GM23338 (cell line): Measurements from ENCODE around the gene NPFF. TPM values are rescaled to one million over a fixed set of nuclear protein-coding genes. Genes with fewer than 3 reads are reported as not detected.
"Not testable (repeated sequence)": the region's sequence is repeated elsewhere in the genome, so short reads cannot be mapped to it uniquely, and the experiment has no call there.

ENCODE experiments used
- ATAC-seq: fragments of 200-7000 bp; cut with Tn5 transposase; 3 replicates; pipeline ENCODE4 v1.9.1; 2020
- DNase-seq: peaks from one replicate; pipeline ENCODE4 v3.0.0-alpha.2; 2015; ENCODE audit warnings: low spot score
- H2AFZ ChIP-seq: fragments of 200-600 bp; sonication (generic); 2 replicates; pipeline ENCODE4 v1.8.0; 2016; ENCODE audit warnings: antibody characterized with exemption, mild to moderate bottlenecking, moderate library complexity
- H3F3A ChIP-seq: fragments of 200-600 bp; sonication (generic); replicated peaks from 2 replicates; pipeline ENCODE4 v1.8.0; 2017; ENCODE audit warnings: antibody characterized with exemption, mixed run types, low read depth
- H3K27ac ChIP-seq: fragments of 200-600 bp; sonication (generic); 2 replicates; pipeline ENCODE4 v1.6.1; 2016; ENCODE audit warnings: low read depth
- H3K27me3 ChIP-seq: fragments of 200-600 bp; sonication (generic); 2 replicates; pipeline ENCODE4 v1.8.0; 2016; ENCODE audit warnings: mild to moderate bottlenecking, mixed run types, moderate library complexity; ENCODE audit not compliant: insufficient read depth
- H3K36me3 ChIP-seq: fragments of 200-600 bp; sonication (generic); 2 replicates; pipeline ENCODE4 v1.8.0; 2016; ENCODE audit warnings: mild to moderate bottlenecking; ENCODE audit not compliant: insufficient read depth
- H3K4me1 ChIP-seq: fragments of 200-600 bp; sonication (generic); 2 replicates; pipeline ENCODE4 v1.8.0; 2016; ENCODE audit warnings: mild to moderate bottlenecking, moderate library complexity; ENCODE audit not compliant: insufficient read depth
- H3K4me2 ChIP-seq: fragments of 200-600 bp; sonication (generic); 2 replicates; pipeline ENCODE4 v1.7.1; 2017; ENCODE audit warnings: mixed run types
- H3K4me3 ChIP-seq: fragments of 200-600 bp; sonication (generic); 2 replicates; pipeline ENCODE4 v1.6.1; 2016; ENCODE audit warnings: mixed run types
- H3K79me2 ChIP-seq: fragments of 200-600 bp; sonication (generic); replicated peaks from 2 replicates; pipeline ENCODE4 v1.8.0; 2017; ENCODE audit warnings: mild to moderate bottlenecking; ENCODE audit not compliant: insufficient read depth
- H3K9me2 ChIP-seq: fragments of 200-600 bp; sonication (generic); 2 replicates; pipeline ENCODE4 v1.8.0; 2017; ENCODE audit not compliant: insufficient read depth
- H4K20me1 ChIP-seq: fragments of 200-600 bp; sonication (generic); replicated peaks from 2 replicates; pipeline ENCODE4 v1.8.0; 2017; ENCODE audit warnings: mild to moderate bottlenecking; ENCODE audit not compliant: insufficient read depth
- H3K27ac Mint-ChIP-seq: 2 replicates; pipeline ENCODE4 v1.8.0; 2020; ENCODE audit warnings: inconsistent platforms, mild to moderate bottlenecking, moderate library complexity, mixed read lengths
- H3K27me3 Mint-ChIP-seq: 3 replicates; pipeline ENCODE4 v1.8.0; 2022; ENCODE audit warnings: low read depth, mild to moderate bottlenecking, moderate library complexity, mixed read lengths, inconsistent platforms; ENCODE audit not compliant: insufficient read depth, poor library complexity
- H3K36me3 Mint-ChIP-seq: 3 replicates; pipeline ENCODE4 v1.8.0; 2021; ENCODE audit warnings: low read depth, mild to moderate bottlenecking, inconsistent platforms, moderate library complexity, mixed read lengths
- H3K4me1 Mint-ChIP-seq: 3 replicates; pipeline ENCODE4 v1.8.0; 2020; ENCODE audit warnings: mild to moderate bottlenecking, inconsistent platforms, mixed read lengths
- H3K4me3 Mint-ChIP-seq: 3 replicates; pipeline ENCODE4 v1.8.0; 2021; ENCODE audit warnings: moderate library complexity, mild to moderate bottlenecking, inconsistent platforms, mixed read lengths
- H3K9me3 Mint-ChIP-seq: 3 replicates; pipeline ENCODE4 v1.8.0; 2020; ENCODE audit warnings: moderate library complexity, mild to moderate bottlenecking, inconsistent platforms, mixed read lengths
- CTCF ChIP-seq, 2 experiments: fragments of 200-600 bp in 1 of 2; sonication (generic) in 1 of 2; conservative IDR thresholded peaks; 2 replicates each; pipeline versions ENCODE4 v1.5.1 to v1.6.1; 2016 to 2017; ENCODE audit warnings: antibody characterized with exemption in 2 of 2, low read depth in 2 of 2, mild to moderate bottlenecking in 2 of 2, moderate library complexity in 1 of 2
- EZH2 ChIP-seq: fragments of 200-600 bp; sonication (generic); IDR thresholded peaks from one replicate; pipeline ENCODE4 v1.8.0; 2017; ENCODE audit warnings: antibody characterized with exemption, mild to moderate bottlenecking, low read depth; ENCODE audit not compliant: unreplicated experiment
- JUNB ChIP-seq: IDR thresholded peaks from one replicate; pipeline ENCODE4 v1.6.1; 2016; ENCODE audit warnings: antibody characterized with exemption; ENCODE audit not compliant: unreplicated experiment
- POLR2AphosphoS5 ChIP-seq: IDR thresholded peaks from 2 replicates; pipeline ENCODE4 v1.6.1; 2016; ENCODE audit warnings: antibody characterized with exemption, low read depth
- REST ChIP-seq: IDR thresholded peaks from one replicate; pipeline ENCODE4 v1.6.1; 2018; ENCODE audit warnings: antibody characterized with exemption; ENCODE audit not compliant: unreplicated experiment
- STAT1 ChIP-seq: IDR thresholded peaks from one replicate; pipeline ENCODE4 v1.6.1; 2016; ENCODE audit warnings: antibody characterized with exemption; ENCODE audit not compliant: unreplicated experiment
- ZNF114 ChIP-seq: fragments of 250-450 bp; sonication (Bioruptor Pico); IDR thresholded peaks from 2 replicates; pipeline ENCODE4 v1.5.0; 2020; ENCODE audit warnings: mild to moderate bottlenecking, moderate library complexity
- polyA plus RNA-seq: library from polyadenylated mRNA; unstranded; fragments of >200 nt; fragmentation: Nextera tagmentation; extraction: Ambion mirVana; gene quantifications from 2 replicates; pipeline ENCODE4 v1.2.1, GENCODE V29; 2016
- total RNA-seq: library from RNA; depleted of rRNA; stranded (reverse); fragments of >200 nt; shearing (Covaris generic); gene quantifications from 2 replicates; pipeline ENCODE4 v1.2.3, GENCODE V29; 2014
- TF ChIP-seq, protein P1 (sequence below): IDR thresholded peaks from 2 replicates; pipeline ENCODE4 v1.6.1; 2016; ENCODE audit warnings: antibody characterized with exemption

The NPFF gene
- total and polyA plus RNA-seq, 2 experiments from 2014 or later = 0.69 to 0.71 TPM

DNA sequence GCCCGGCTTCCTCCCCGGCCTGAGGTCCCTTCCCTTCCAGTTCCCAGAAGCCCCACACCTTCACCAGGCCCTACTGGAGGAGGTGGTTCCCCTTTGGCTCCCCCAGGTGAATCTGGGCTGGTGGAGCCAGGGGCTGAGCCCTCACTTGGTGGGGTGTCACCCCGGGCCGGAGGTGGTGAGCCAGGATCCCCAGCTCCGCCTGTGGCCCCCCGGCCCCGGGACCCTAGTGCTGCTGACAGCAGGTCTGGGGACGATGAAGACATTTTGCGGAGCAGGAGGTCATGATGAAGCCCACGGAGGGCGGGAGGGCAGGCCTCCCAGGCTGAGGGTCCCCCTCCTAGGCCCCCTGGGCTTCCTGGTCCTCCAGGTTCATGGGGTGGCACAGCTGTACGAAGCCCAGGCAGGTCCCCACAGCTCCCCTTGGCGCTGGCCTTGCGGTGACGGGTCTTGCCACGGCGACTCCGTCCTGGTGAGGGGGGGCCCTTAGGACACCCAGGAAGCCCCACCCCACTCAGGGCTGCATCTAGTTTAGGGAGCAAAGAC is 24.6 kb downstream of the NPFF start:
- Histone ChIP-seq H3K9me2 (no peaks in the 10 kb centered on the region), H3F3A (peaks cover 42% of the 10 kb centered on the region), H3K27ac (peak overlapping the region; percentile 69), H3K79me2 (peaks cover 5% of the 10 kb centered on the region), H4K20me1 (peaks cover 46% of the 10 kb centered on the region), H3K36me3 (peaks cover 32% of the 10 kb centered on the region), H3K4me2 (no peak overlapping the region), H3K4me1 (peaks cover 17% of the 10 kb centered on the region), H2AFZ (no peak overlapping the region), H3K4me3 (no peak overlapping the region), H3K27me3 (no peaks in the 10 kb centered on the region)
- TF ChIP-seq EZH2 = no peak
- no peak for TF ChIP-seq JUNB
- TF ChIP-seq, protein P1, sequence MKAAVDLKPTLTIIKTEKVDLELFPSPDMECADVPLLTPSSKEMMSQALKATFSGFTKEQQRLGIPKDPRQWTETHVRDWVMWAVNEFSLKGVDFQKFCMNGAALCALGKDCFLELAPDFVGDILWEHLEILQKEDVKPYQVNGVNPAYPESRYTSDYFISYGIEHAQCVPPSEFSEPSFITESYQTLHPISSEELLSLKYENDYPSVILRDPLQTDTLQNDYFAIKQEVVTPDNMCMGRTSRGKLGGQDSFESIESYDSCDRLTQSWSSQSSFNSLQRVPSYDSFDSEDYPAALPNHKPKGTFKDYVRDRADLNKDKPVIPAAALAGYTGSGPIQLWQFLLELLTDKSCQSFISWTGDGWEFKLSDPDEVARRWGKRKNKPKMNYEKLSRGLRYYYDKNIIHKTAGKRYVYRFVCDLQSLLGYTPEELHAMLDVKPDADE = no peak
- no peak for TF ChIP-seq STAT1
- no peak for TF ChIP-seq REST
- DNase-seq = no peak
- H3K4me1 Mint-ChIP-seq = peaks cover 20% of the 10 kb centered on the region
- no peak overlapping the region for H3K4me3 Mint-ChIP-seq
- peaks cover 36% of the 10 kb centered on the region for H3K27me3 Mint-ChIP-seq
- H3K9me3 Mint-ChIP-seq = no peaks in the 10 kb centered on the region; the same call in 2 of the 3 replicates
- peak; percentile 3 for ATAC-seq
- peaks cover 83% of the 10 kb centered on the region for H3K36me3 Mint-ChIP-seq
- peak overlapping the region; percentile 25; the same call in 1 of the 2 replicates for H3K27ac Mint-ChIP-seq

DNA sequence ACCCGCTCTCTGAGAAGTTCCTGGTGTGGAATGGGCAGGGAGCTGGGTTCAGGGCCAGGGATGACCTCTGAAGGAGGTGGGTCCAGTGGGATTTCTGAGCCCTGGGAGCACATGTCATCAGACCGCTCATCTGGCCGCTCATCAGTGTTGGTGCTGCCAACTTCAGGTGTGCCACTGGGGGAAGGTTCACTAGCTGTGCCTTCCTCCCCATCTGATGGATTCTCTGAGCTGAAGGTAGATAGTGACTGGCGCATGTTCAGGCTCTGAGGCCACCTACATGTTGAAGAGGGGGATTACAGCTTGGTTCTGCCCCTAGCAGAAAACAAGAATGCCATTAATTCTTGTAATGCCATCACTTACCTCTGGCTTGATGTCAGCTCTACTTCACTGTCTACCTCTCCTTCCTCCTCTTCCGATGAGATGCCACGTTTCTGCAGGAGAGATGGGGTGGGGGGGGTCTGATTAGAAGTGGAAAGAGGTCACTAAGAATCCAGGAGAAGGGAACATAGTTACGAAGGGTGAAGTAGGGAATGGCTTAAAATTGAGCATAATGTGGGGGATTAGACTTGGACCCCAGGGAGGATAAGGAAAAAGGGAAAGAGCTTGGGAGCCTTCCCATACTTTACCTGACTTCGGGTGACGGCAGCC is 25.2 kb downstream of the NPFF start:
- Mint-ChIP-seq H3K4me1 (peaks cover 22% of the 10 kb centered on the region), H3K4me3 (no peak overlapping the region), H3K27me3 (peaks cover 38% of the 10 kb centered on the region), H3K36me3 (peaks cover 85% of the 10 kb centered on the region), H3K9me3 (no peaks in the 10 kb centered on the region; the same call in 2 of the 3 replicates), H3K27ac (peak overlapping the region; percentile 68)
- peak; percentile 61 for ATAC-seq
- no peaks in the 10 kb centered on the region for H3K27me3 ChIP-seq
- H3K79me2 ChIP-seq = peaks cover 7% of the 10 kb centered on the region
- no peak overlapping the region for H3K4me2 ChIP-seq
- H3K27ac ChIP-seq = peak overlapping the region; percentile 75
- peak; percentile 83 for DNase-seq
- no peak overlapping the region for H2AFZ ChIP-seq
- no peaks in the 10 kb centered on the region for H3K9me2 ChIP-seq
- H3K4me1 ChIP-seq = peaks cover 17% of the 10 kb centered on the region
- TF ChIP-seq POLR2AphosphoS5 = peak; percentile 44
- TF ChIP-seq CTCF (conservative IDR thresholded peaks at IDR 0.05; ENCODE audit: low read depth in 2 of 2) = peak; percentile 36 to 53
- no peak for TF ChIP-seq ZNF114
- peaks cover 33% of the 10 kb centered on the region for H3K36me3 ChIP-seq
- no peak overlapping the region for H3K4me3 ChIP-seq
- peaks cover 48% of the 10 kb centered on the region for H4K20me1 ChIP-seq
- peaks cover 43% of the 10 kb centered on the region for H3F3A ChIP-seq

- not testable (repeated sequence) for ATAC-seq, DNase-seq, H3K4me2 ChIP-seq, H3K27me3 ChIP-seq, H3K4me3 ChIP-seq, H2AFZ ChIP-seq, H3K4me3 Mint-ChIP-seq, H3K79me2 ChIP-seq, H3K9me2 ChIP-seq, H3K9me3 Mint-ChIP-seq
- peaks cover 45% of the 10 kb centered on the region for H3F3A ChIP-seq
- peaks cover 48% of the 10 kb centered on the region for H4K20me1 ChIP-seq
- peaks cover 36% of the 10 kb centered on the region for H3K36me3 ChIP-seq
- peaks cover 28% of the 10 kb centered on the region for H3K4me1 Mint-ChIP-seq
- peak overlapping the region; percentile 68; the same call in 1 of the 2 replicates for H3K27ac Mint-ChIP-seq
- H3K27me3 Mint-ChIP-seq = peaks cover 40% of the 10 kb centered on the region
- peaks cover 19% of the 10 kb centered on the region for H3K4me1 ChIP-seq
- H3K27ac ChIP-seq = peak overlapping the region; percentile 75
- peaks cover 87% of the 10 kb centered on the region for H3K36me3 Mint-ChIP-seq
Observed at GRCh38 chr12:53481458-53481857, 25.8 kb downstream of the NPFF start.
